DND-41 (cell line): ENCODE measurements around the gene G6PC3.

ENCODE experiments used
- EZH2 ChIP-seq: IDR thresholded peaks from 3 replicates; pipeline ENCODE4 v1.6.1; 2012; ENCODE audit warnings: borderline replicate concordance, low read depth, mild to moderate bottlenecking, moderate library complexity, low read length, inconsistent platforms; ENCODE audit not compliant: severe bottlenecking
- TF ChIP-seq, protein P1 (sequence below): IDR thresholded peaks from 2 replicates; pipeline ENCODE4 v1.5.1; 2012; ENCODE audit warnings: borderline replicate concordance, low read length, moderate library complexity, mild to moderate bottlenecking; ENCODE audit not compliant: poor library complexity, severe bottlenecking; ENCODE audit errors: extremely low read depth

- TF ChIP-seq EZH2 = no peak
- TF ChIP-seq, protein P1, sequence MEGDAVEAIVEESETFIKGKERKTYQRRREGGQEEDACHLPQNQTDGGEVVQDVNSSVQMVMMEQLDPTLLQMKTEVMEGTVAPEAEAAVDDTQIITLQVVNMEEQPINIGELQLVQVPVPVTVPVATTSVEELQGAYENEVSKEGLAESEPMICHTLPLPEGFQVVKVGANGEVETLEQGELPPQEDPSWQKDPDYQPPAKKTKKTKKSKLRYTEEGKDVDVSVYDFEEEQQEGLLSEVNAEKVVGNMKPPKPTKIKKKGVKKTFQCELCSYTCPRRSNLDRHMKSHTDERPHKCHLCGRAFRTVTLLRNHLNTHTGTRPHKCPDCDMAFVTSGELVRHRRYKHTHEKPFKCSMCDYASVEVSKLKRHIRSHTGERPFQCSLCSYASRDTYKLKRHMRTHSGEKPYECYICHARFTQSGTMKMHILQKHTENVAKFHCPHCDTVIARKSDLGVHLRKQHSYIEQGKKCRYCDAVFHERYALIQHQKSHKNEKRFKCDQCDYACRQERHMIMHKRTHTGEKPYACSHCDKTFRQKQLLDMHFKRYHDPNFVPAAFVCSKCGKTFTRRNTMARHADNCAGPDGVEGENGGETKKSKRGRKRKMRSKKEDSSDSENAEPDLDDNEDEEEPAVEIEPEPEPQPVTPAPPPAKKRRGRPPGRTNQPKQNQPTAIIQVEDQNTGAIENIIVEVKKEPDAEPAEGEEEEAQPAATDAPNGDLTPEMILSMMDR = no peak
Measured at GRCh38 chr17:44120851-44121605, 50.5 kb downstream of the G6PC3 start.
